AG09319 (cell line): Measurements from ENCODE around the gene CERT1.
"Not testable (repeated sequence)": the region's sequence is repeated elsewhere in the genome, so short reads cannot be mapped to it uniquely, and the experiment has no call there.

ENCODE experiments used
- DNase-seq: peaks from one replicate; pipeline ENCODE4 v3.0.0-alpha.2; 2010; ENCODE audit warnings: low read depth; ENCODE audit errors: extremely low read depth
- CTCF ChIP-seq: IDR thresholded peaks from 2 replicates; pipeline ENCODE4 v1.5.1; 2011; ENCODE audit warnings: low read depth, mild to moderate bottlenecking, inconsistent platforms, low read length, moderate library complexity

The CERT1 gene

DNA sequence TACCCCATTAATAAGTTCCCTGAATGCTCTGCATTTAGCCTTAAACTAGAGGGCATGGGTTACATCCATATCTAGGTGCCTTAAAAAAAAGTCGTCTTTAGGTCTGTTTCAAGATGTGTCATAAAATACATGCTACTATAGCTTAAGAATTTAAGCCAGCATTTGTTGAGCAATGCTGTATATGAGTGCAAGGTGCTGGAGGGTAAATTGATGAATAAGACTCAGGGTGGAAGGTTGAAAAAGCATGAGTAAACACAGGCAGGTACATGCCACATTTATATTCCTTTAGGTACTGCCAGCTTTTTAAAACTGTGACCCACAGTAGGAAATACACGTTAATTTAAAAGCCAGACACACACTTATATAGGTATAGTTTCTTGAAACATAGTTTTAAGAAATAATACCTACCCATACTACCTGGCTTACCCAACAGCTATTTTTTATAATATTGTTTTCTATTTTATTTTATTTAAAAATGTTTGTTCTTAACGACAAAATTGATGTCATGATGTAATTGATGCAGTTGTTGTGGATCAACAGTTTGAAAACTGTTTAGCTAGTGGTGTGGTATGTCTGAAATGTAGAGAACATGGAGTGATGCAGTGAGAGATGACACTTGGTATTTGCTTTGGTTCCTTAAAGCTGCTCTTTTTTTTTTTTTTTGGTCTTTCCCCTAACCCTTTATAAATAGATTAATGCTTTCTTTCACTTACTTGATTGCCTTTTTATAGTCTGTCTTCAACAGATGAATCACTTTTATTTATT is 170.5 kb downstream of the CERT1 start:
- no peak for TF ChIP-seq CTCF
- no peak for DNase-seq

- no peak for DNase-seq
- TF ChIP-seq CTCF = no peak
These were observed 173.0 kb downstream of the CERT1 start for GRCh38 chr5:75338408-75338807.

DNA sequence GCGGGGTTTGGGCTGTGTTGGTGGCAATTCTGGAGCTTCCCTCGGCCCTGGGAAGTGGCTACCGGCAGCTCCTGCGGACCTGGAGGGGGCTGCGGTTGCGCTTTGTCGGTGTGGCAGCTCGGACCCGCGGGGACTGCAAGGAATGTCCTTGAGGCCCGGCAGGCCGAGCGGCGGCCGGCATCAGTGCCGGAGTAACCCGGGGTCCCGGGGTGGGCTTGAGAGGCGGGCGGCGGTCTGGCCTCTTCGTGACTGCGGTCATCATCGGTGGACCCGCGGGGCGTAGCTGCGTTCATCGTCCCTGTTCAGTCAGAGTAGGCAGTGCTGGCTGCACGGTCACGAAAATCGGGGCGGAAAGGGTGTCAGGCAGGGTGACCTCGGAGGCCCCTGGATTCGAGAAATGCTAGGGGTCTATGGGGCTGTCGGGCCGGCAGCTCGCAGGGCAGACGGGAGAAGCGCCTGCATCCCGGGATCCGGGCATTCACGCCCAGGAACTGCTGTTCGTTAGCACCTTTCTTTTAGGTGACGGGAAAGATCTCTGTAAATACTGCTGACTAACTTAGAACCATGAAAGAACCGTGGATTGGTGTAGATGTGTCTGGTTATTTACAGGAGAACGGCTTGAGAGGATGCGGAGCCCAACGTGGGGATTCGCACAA is 173.9 kb downstream of the CERT1 start:
- no peak for TF ChIP-seq CTCF
- DNase-seq = no peak

GRCh38 chr5:75336615-75337336 is 174.7 kb downstream of the CERT1 start, which contains the start of gene HMGCR:
Gene HMGCR, plus strand, starts transcription at chr5:75337220. Its CDS starts 5,386 bp downstream, at chr5:75342606.
- peak; percentile 98 for DNase-seq
- TF ChIP-seq CTCF = peak; percentile 44

DNA sequence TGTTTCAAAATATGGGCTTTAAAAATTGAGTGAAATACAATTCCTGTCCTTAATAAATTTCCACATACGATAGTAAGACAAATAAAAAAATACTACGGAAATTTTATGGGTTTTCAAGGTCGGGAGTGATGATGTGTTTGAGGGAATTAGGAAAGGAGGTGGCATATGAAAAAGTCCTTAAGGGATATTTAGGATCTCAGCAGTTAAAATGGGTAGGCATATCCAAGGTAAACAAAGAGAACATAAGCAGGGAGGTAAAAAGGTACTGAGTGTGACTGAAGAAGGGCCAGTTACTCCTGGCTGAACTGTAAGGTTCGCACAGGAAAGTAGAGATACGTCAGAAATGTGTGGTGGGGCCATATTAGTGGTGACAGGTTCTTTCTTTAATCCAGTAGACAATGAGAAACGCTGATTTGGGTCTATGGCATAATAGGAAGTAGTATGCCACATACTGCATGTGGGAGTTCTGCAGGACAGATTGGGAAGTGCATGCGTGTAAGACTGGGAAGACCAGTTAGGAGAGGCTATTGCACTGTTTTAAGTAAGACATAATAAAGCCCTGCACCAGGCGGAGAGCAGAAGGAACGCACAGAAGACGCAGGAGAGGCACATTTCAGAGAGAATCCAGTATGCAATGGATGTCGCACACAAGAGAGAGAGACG is 175.3 kb downstream of the CERT1 start:
- DNase-seq = peak; percentile 59
- TF ChIP-seq CTCF = peak; percentile 33

DNA sequence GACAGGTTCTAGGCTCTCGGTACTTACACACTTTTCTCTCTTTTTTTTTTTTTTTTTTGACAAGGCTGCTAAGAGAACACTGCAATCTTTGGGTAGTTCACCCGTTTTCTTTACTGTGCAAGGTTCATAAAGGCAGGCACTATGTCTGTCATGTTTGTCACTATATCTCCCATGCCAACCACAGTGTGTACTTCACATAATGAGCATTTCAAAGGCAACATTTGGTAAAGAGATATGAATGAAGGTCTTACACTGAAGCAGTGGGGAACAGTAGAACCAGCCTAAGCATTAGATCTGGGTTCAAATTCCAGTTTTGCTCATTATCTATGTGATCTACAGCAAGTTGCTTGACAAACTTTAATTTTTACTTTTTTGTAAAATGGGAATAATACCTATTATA is 175.9 kb downstream of the CERT1 start:
- TF ChIP-seq CTCF = no peak
- DNase-seq = no peak

GRCh38 chr5:75334413-75334812 is 177.0 kb downstream of the CERT1 start:
- DNase-seq = not testable (repeated sequence)

DNA sequence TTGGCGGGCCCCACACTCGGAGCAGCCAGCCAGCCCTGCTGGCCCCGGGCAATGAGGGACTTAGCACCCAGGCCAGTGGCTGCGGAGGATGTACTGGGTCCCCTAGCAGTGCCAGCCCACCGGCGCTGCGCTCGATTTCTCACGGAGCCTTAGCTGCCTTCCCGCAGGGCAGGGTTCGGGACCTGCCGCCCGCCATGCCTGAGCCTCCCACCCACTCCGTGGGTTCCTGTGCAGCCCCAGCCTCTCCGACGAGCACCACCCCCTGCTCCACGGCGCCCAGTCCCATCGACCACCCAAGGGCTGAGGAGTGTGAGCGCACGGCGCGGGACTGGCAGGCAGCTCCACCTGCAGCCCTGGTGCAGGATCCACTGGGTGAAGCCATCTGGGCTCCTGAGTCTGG is 177.7 kb downstream of the CERT1 start:
- DNase-seq = not testable (repeated sequence)
